IMR-90 (cell line): ENCODE data around the gene PFKL. TPM values are rescaled to one million over a fixed set of nuclear protein-coding genes. Genes with fewer than 3 reads are reported as not detected.
A peak's percentile ranks its signal among the peaks of the same experiment; 100 is the strongest.

ENCODE experiments used
- ATAC-seq: fragments of 200-7000 bp; cut with Tn5 transposase; 2 replicates; pipeline ENCODE4 v1.9.1; 2020; ENCODE audit warnings: low read depth, mild to moderate bottlenecking, moderate library complexity
- BruUV-seq: library from RNA; stranded (reverse); fragments of 400-500 nt; replicated peaks from 2 replicates; lab custom pipeline; 2021; lab: Mats Ljungman, UMichigan
- CTCF ChIA-PET: fragments of 300-600 bp; formaldehyde crosslinking; extraction: SDS; loops from one replicate; lab custom pipeline; 2021; ENCODE audit warnings: antibody characterized with exemption; lab: Yijun Ruan, JAX
- POLR2A ChIA-PET: fragments of 300-600 bp; sonication (Branson Sonifier 250); formaldehyde crosslinking; loops from one replicate; lab custom pipeline; 2022; ENCODE audit warnings: antibody characterized with exemption; ENCODE audit not compliant: unreplicated experiment; lab: Charles Lee
- DNase-seq: peaks from one replicate; pipeline ENCODE4 v3.0.0; 2013
- H2AFZ ChIP-seq: replicated peaks from 2 replicates; pipeline ENCODE3; 2013; ENCODE audit warnings: low read length, mild to moderate bottlenecking; ENCODE audit not compliant: poor library complexity
- H2AK5ac ChIP-seq: 2 replicates; pipeline ENCODE4 v1.6.1; 2013; ENCODE audit warnings: low read depth, low read length, inconsistent platforms
- H2AK9ac ChIP-seq: replicated peaks from 2 replicates; pipeline ENCODE3; 2013; ENCODE audit warnings: mild to moderate bottlenecking, low read depth, low read length, moderate library complexity; ENCODE audit not compliant: poor library complexity
- H2BK120ac ChIP-seq: 2 replicates; pipeline ENCODE4 v1.6.1; 2013; ENCODE audit warnings: low read depth, low read length, inconsistent platforms
- H2BK15ac ChIP-seq: 3 replicates; pipeline ENCODE4 v1.6.1; 2013; ENCODE audit warnings: low read depth, low read length, inconsistent platforms
- H2BK20ac ChIP-seq: 2 replicates; pipeline ENCODE4 v1.6.1; 2013; ENCODE audit warnings: low read depth, mild to moderate bottlenecking, inconsistent platforms, low read length, moderate library complexity
- H2BK5ac ChIP-seq: 2 replicates; pipeline ENCODE4 v1.6.1; 2013; ENCODE audit warnings: mild to moderate bottlenecking, low read depth, low read length, inconsistent platforms; ENCODE audit not compliant: poor library complexity, severe bottlenecking
- H3K14ac ChIP-seq: replicated peaks from 2 replicates; pipeline ENCODE4 v1.6.1; 2013; ENCODE audit warnings: low read depth, low read length, inconsistent platforms
- H3K18ac ChIP-seq: 2 replicates; pipeline ENCODE4 v1.6.1; 2013; ENCODE audit warnings: low read depth, low read length, control low read depth
- H3K23ac ChIP-seq: 2 replicates; pipeline ENCODE4 v1.6.1; 2013; ENCODE audit warnings: low read depth, low read length, inconsistent platforms
- H3K27ac ChIP-seq: 2 replicates; pipeline ENCODE4 v1.5.1; 2013; ENCODE audit warnings: mild to moderate bottlenecking, control low read depth, low read length; ENCODE audit not compliant: insufficient read depth
- H3K27me3 ChIP-seq: 2 replicates; pipeline ENCODE4 v1.6.1; 2013; ENCODE audit warnings: low read length; ENCODE audit not compliant: control insufficient read depth, insufficient read depth
- H3K36me3 ChIP-seq: 2 replicates; pipeline ENCODE4 v1.6.1; 2013; ENCODE audit warnings: low read length, mixed read lengths; ENCODE audit not compliant: control insufficient read depth, insufficient read depth
- H3K4ac ChIP-seq: 2 replicates; pipeline ENCODE4 v1.6.1; 2013; ENCODE audit warnings: low read depth, low read length, inconsistent platforms
- H3K4me1 ChIP-seq: 2 replicates; pipeline ENCODE4 v1.6.1; 2013; ENCODE audit warnings: low read length, mixed read lengths; ENCODE audit not compliant: control insufficient read depth, insufficient read depth
- H3K4me2 ChIP-seq: 2 replicates; pipeline ENCODE4 v1.6.1; 2013; ENCODE audit warnings: low read depth, mild to moderate bottlenecking, control low read depth, low read length, moderate library complexity
- H3K4me3 ChIP-seq: 2 replicates; pipeline ENCODE4 v1.5.1; 2013; ENCODE audit warnings: low read depth, mild to moderate bottlenecking, control low read depth, low read length, moderate library complexity; ENCODE audit not compliant: insufficient read depth
- H3K56ac ChIP-seq: 2 replicates; pipeline ENCODE4 v1.6.1; 2013; ENCODE audit warnings: low read length, inconsistent platforms; ENCODE audit not compliant: insufficient read depth; ENCODE audit errors: extremely low read depth
- H3K79me1 ChIP-seq, 2 experiments: 2 replicates each; pipeline ENCODE4 v1.6.1; 2013; ENCODE audit warnings: low read length in 2 of 2, inconsistent platforms in 1 of 2, low read depth in 1 of 2
- H3K9ac ChIP-seq: 2 replicates; pipeline ENCODE4 v1.6.1; 2013; ENCODE audit warnings: low read depth, low read length, control low read depth
- H3K9me1 ChIP-seq: 2 replicates; pipeline ENCODE4 v1.6.1; 2013; ENCODE audit warnings: low read length, inconsistent platforms; ENCODE audit not compliant: insufficient read depth
- H3K9me3 ChIP-seq: 2 replicates; pipeline ENCODE4 v1.6.1; 2013; ENCODE audit warnings: low read length; ENCODE audit not compliant: control insufficient read depth, insufficient read depth
- H4K20me1 ChIP-seq: 2 replicates; pipeline ENCODE4 v1.6.1; 2013; ENCODE audit warnings: low read length, inconsistent platforms; ENCODE audit not compliant: insufficient read depth
- H4K5ac ChIP-seq: 2 replicates; pipeline ENCODE4 v1.6.1; 2013; ENCODE audit warnings: mild to moderate bottlenecking, low read depth, low read length, control low read depth
- H4K8ac ChIP-seq, 2 experiments: 2 replicates each; pipeline ENCODE4 v1.6.1; 2013; ENCODE audit warnings: low read depth in 2 of 2, low read length in 2 of 2, control low read depth in 1 of 2, inconsistent platforms in 1 of 2
- H4K91ac ChIP-seq: 2 replicates; pipeline ENCODE4 v1.6.1; 2013; ENCODE audit warnings: low read depth, low read length, inconsistent platforms; ENCODE audit not compliant: insufficient read depth
- BHLHE40 ChIP-seq: fragments of 150-350 bp; IDR thresholded peaks from 2 replicates; pipeline ENCODE4 v1.6.1; 2016; ENCODE audit warnings: mild to moderate bottlenecking, low read depth, low read length
- ELK1 ChIP-seq: fragments of 150-350 bp; IDR thresholded peaks from 2 replicates; pipeline ENCODE4 v1.6.1; 2016; ENCODE audit warnings: low read depth, mild to moderate bottlenecking, low read length, moderate library complexity, borderline replicate concordance
- FOS ChIP-seq: fragments of 150-350 bp; IDR thresholded peaks from 2 replicates; pipeline ENCODE4 v1.6.1; 2016; ENCODE audit warnings: low read depth, low read length
- MAZ ChIP-seq: IDR thresholded peaks from 2 replicates; pipeline ENCODE4 v1.6.1; 2012; ENCODE audit warnings: low read depth, mild to moderate bottlenecking, low read length, improper control_type of control experiment, moderate library complexity, borderline replicate concordance
- MXI1 ChIP-seq: IDR thresholded peaks from 2 replicates; pipeline ENCODE4 v1.6.1; 2012; ENCODE audit warnings: low read depth, mild to moderate bottlenecking, low read length, moderate library complexity, borderline replicate concordance
- NFE2L2 ChIP-seq: fragments of 150-350 bp; IDR thresholded peaks from 2 replicates; pipeline ENCODE4 v1.6.1; 2016; ENCODE audit warnings: low read depth, mild to moderate bottlenecking, low read length
- POLR2A ChIP-seq: IDR thresholded peaks from 2 replicates; pipeline ENCODE4 v1.6.1; 2012; ENCODE audit warnings: mild to moderate bottlenecking, low read depth, low read length
- RAD21 ChIP-seq: IDR thresholded peaks from 2 replicates; pipeline ENCODE4 v1.6.1; 2012; ENCODE audit warnings: low read length, improper control_type of control experiment
- SMC3 ChIP-seq: fragments of 150-350 bp; IDR thresholded peaks from 2 replicates; pipeline ENCODE4 v1.6.1; 2016; ENCODE audit warnings: low read depth, mild to moderate bottlenecking, antibody characterized with exemption, low read length, moderate library complexity
- WGBS, 2 experiments: methylation state at CpG; one replicate each; pipeline versions ENCODE4 v1.1.5 to v1.1.7; 2013; ENCODE audit warnings: missing lambda C conversion rate in 2 of 2; ENCODE audit not compliant: insufficient read length in 1 of 2; ENCODE audit errors: extremely low coverage in 2 of 2; 5-methylcytosine and 5-hydroxymethylcytosine counted together
- dilution Hi-C: fragments of 300-500 bp; cut with HindIII; formaldehyde crosslinking; loops from one replicate; pipeline ENCODE4 v1.14.3; 2018; ENCODE audit warnings: low sequenced_read_pairs; ENCODE audit not compliant: unreplicated experiment
- in situ Hi-C: fragments of 300-500 bp; cut with MboI; formaldehyde crosslinking; loops from 3 replicates; pipeline ENCODE4 v1.14.3; 2019; ENCODE audit warnings: low sequenced_read_pairs, inconsistent platforms, mixed read lengths
- intact Hi-C: fragments of 100-400 bp; cut with micrococcal nuclease; formaldehyde crosslinking; loops from 2 replicates; pipeline ENCODE4 v1.10.0; 2022
- polyA plus RNA-seq, 3 experiments: library from polyadenylated mRNA; depleted of rRNA; stranded (reverse); fragments of >200 nt; gene quantifications; 2 replicates each; pipeline ENCODE4 v1.2.3, GENCODE V29; 2012; ENCODE audit warnings: low replicate concordance in 1 of 3
- total RNA-seq: library from RNA; depleted of rRNA; stranded (reverse); fragments of >200 nt; gene quantifications from 2 replicates; pipeline ENCODE4 v1.2.3, GENCODE V29; 2012

Gene PFKL
- total and polyA plus RNA-seq, 2 of the 4 experiments (the other 2 are of a cell fraction), result 103 to 126 TPM

- Histone ChIP-seq H3K9me1 (no peaks in the 10 kb centered on the region), H3K4me3 (no peak overlapping the region), H3K23ac (no peak overlapping the region), H3K79me1 (no peaks in the 10 kb centered on the region), H2AK9ac (peak overlapping the region; percentile 72), H3K14ac (no peak overlapping the region), H4K20me1 (peaks cover 11% of the 10 kb centered on the region), H2AFZ (no peak overlapping the region), H2BK120ac (no peak overlapping the region), H2BK15ac (no peak overlapping the region), H3K56ac (no peak overlapping the region), H4K8ac (no peak overlapping the region), H2BK5ac (no peak overlapping the region), H3K9ac (no peak overlapping the region), H3K27ac (no peak overlapping the region), H4K91ac (no peak overlapping the region), H3K4me2 (no peak overlapping the region), H2AK5ac (no peak overlapping the region), H4K5ac (no peak overlapping the region), H3K27me3 (no peaks in the 10 kb centered on the region), H3K9me3 (no peaks in the 10 kb centered on the region), H2BK20ac (no peak overlapping the region), H3K36me3 (peaks cover 18% of the 10 kb centered on the region), H3K4ac (no peak overlapping the region), H3K18ac (no peak overlapping the region), H3K4me1 (no peaks in the 10 kb centered on the region)
- BruUV-seq, result no TSS peak
- ChIA-PET POLR2A (no interaction called here), CTCF (no interaction called here)
- TF ChIP-seq RAD21, result no peak
- no peak for TF ChIP-seq POLR2A
- TF ChIP-seq FOS, result no peak
- TF ChIP-seq NFE2L2, result no peak
- TF ChIP-seq SMC3, result no peak
- no peak for TF ChIP-seq MXI1
- TF ChIP-seq ELK1, result no peak
- no peak for TF ChIP-seq MAZ
- TF ChIP-seq BHLHE40, result no peak
- 90% methylated on average over 17 of the region's 44 CpGs; no CpG with 5 or more reads in 1 of the 2 experiments for WGBS, 2 experiments
- dilution Hi-C loops, result no loop called here
- ATAC-seq, result peak; percentile 3
- intact Hi-C loops, result loop anchor here (10.0 kb wide), 1 partner anchor 155 kb away; no protein-coding TSS in a partner anchor
- DNase-seq, result no peak
- in situ Hi-C loops, result no loop called here
Measured at GRCh38 chr21:44329971-44330681, 30.3 kb downstream of the PFKL start.
